ENCODE data around the gene GPALPP1.
A peak's percentile ranks its signal among the peaks of the same experiment; 100 is the strongest.
"Not testable (repeated sequence)": the region's sequence is repeated elsewhere in the genome, so short reads cannot be mapped to it uniquely, and the experiment has no call there.

The GPALPP1 gene

GRCh38 chr13:45007225-45007624 is 17.9 kb downstream of the GPALPP1 start:
- DNase-seq, result no peak

GRCh38 chr13:45007823-45008222 is 18.5 kb downstream of the GPALPP1 start:
- DNase-seq, result no peak

- DNase-seq, result no peak
Measured at GRCh38 chr13:45011198-45011597, 21.9 kb downstream of the GPALPP1 start.

GRCh38 chr13:45015300-45015699 is 26.0 kb downstream of the GPALPP1 start:
- DNase-seq, result no peak

GRCh38 chr13:45016792-45017425 is 27.6 kb downstream of the GPALPP1 start:
- no peak for DNase-seq

- DNase-seq, result not testable (repeated sequence)
Measured at GRCh38 chr13:45019981-45020380, 30.6 kb downstream of the GPALPP1 start.

- DNase-seq, result no peak
Measured at GRCh38 chr13:45021250-45021649, 31.9 kb downstream of the GPALPP1 start.

GRCh38 chr13:45024847-45025246 is 35.5 kb downstream of the GPALPP1 start:
- no peak for DNase-seq

GRCh38 chr13:45034342-45034741 is 45.0 kb downstream of the GPALPP1 start:
- DNase-seq, result no peak

GRCh38 chr13:45036206-45036605 is 46.9 kb downstream of the GPALPP1 start:
- no peak for DNase-seq

- no peak for DNase-seq
Measured at GRCh38 chr13:45040173-45040572, 50.8 kb downstream of the GPALPP1 start.

GRCh38 chr13:45040622-45041021 is 51.3 kb downstream of the GPALPP1 start:
- DNase-seq, result no peak

GRCh38 chr13:45042539-45042938 is 53.2 kb downstream of the GPALPP1 start:
- no peak for DNase-seq

GRCh38 chr13:45046445-45046844 is 57.1 kb downstream of the GPALPP1 start:
- DNase-seq, result no peak

GRCh38 chr13:45047394-45048310 is 58.3 kb downstream of the GPALPP1 start:
- DNase-seq, result peak; percentile 81

GRCh38 chr13:45048890-45049407 is 59.6 kb downstream of the GPALPP1 start:
- peak; percentile 42 for DNase-seq

GRCh38 chr13:45049478-45049877 is 60.1 kb downstream of the GPALPP1 start:
- DNase-seq, result no peak

- DNase-seq, result peak; percentile 17
Measured at GRCh38 chr13:45051315-45051714, 62.0 kb downstream of the GPALPP1 start.

- no peak for DNase-seq
Measured at GRCh38 chr13:45055198-45055901, 66.0 kb downstream of the GPALPP1 start.

GRCh38 chr13:45055902-45056648 is 66.7 kb downstream of the GPALPP1 start:
- no peak for DNase-seq

GRCh38 chr13:45060062-45060461 is 70.7 kb downstream of the GPALPP1 start:
- DNase-seq, result no peak

GRCh38 chr13:45063261-45063860 is 74.0 kb downstream of the GPALPP1 start:
- no peak for DNase-seq
